Measurements from ENCODE around the gene RBM20.
A peak's percentile ranks its signal among the peaks of the same experiment; 100 is the strongest.

Gene RBM20

GRCh38 chr10:110851020-110851612 lies 207.0 kb downstream of the RBM20 start:
- no peak for TF ChIP-seq CTCF (IDR thresholded peaks at IDR 0.05; ENCODE audit: low read depth, low read length, missing control alignments)
- Histone ChIP-seq H3K4me3 (ENCODE audit: low read depth, low read length) (no peak overlapping the region), H3K36me3 (replicated peaks) (no peaks in the 10 kb centered on the region), H3K27ac (no peak overlapping the region), H3K27me3 (replicated peaks) (no peaks in the 10 kb centered on the region)
- DNase-seq, result no peak
- in situ Hi-C loops (cut with HindIII; ENCODE audit: low pct_ligation_motif_present, low sequenced_read_pairs), result no loop called here

GRCh38 chr10:110852255-110852896 lies 208.2 kb downstream of the RBM20 start:
- in situ Hi-C loops (cut with HindIII; ENCODE audit: low pct_ligation_motif_present, low sequenced_read_pairs), result no loop called here

GRCh38 chr10:110852947-110853346 lies 208.8 kb downstream of the RBM20 start:
- H3K27me3 ChIP-seq (replicated peaks), result no peaks in the 10 kb centered on the region
- no peak for TF ChIP-seq CTCF (IDR thresholded peaks at IDR 0.05; ENCODE audit: low read depth, low read length, missing control alignments)
- H3K36me3 ChIP-seq (replicated peaks), result no peaks in the 10 kb centered on the region
- H3K4me3 ChIP-seq (ENCODE audit: low read depth, low read length), result no peak overlapping the region
- in situ Hi-C loops (cut with HindIII; ENCODE audit: low pct_ligation_motif_present, low sequenced_read_pairs), result no loop called here
- no peak for DNase-seq
- H3K27ac ChIP-seq, result no peak overlapping the region

More at GRCh38 chr10:110852255-110852896, 208.2 kb downstream of the RBM20 start:
- no peak for TF ChIP-seq CTCF (IDR thresholded peaks at IDR 0.05; ENCODE audit: low read depth, low read length, missing control alignments)
- DNase-seq, result peak; percentile 38
- no peaks in the 10 kb centered on the region for H3K36me3 ChIP-seq (replicated peaks)
- H3K27me3 ChIP-seq (replicated peaks), result no peaks in the 10 kb centered on the region
- no peak overlapping the region for H3K4me3 ChIP-seq (ENCODE audit: low read depth, low read length)
- no peak overlapping the region for H3K27ac ChIP-seq

DNA sequence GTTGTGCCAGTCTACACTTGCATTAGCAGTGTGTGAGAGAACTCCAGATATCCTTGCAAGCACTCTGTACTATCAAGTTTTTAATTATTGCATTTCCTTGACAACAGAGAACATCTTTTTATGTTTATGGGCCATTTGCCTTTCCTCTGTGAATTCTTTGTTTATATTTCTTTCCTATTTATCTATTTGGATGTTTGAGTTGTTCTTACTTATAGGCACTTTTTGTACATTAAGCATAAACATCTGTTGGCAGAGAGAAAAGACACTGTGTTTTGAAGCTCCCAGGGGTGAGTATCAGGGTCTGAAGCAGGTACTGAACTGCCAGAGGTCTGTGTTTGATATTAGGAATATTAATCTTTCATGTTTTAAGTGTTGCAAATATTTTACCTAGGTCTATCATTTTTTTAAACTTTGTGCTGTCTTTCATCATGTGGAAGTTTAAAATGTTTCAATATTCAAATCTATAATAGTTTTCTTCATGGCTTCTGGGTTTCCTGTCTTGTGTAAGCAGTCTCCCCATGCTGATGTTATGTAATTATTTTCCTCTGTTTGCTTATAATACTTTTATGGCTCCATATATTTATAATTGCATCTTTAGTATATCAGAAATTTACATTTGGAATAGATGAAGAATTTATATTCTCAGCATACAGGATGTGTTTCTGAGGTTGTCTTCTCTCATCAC lies 209.9 kb downstream of the RBM20 start:
- H3K4me3 ChIP-seq (ENCODE audit: low read depth, low read length), result no peak overlapping the region
- TF ChIP-seq CTCF (IDR thresholded peaks at IDR 0.05; ENCODE audit: low read depth, low read length, missing control alignments), result no peak
- in situ Hi-C loops (cut with HindIII; ENCODE audit: low pct_ligation_motif_present, low sequenced_read_pairs), result no loop called here
- no peaks in the 10 kb centered on the region for H3K36me3 ChIP-seq (replicated peaks)
- no peak overlapping the region for H3K27ac ChIP-seq
- no peaks in the 10 kb centered on the region for H3K27me3 ChIP-seq (replicated peaks)
- no peak for DNase-seq

DNA sequence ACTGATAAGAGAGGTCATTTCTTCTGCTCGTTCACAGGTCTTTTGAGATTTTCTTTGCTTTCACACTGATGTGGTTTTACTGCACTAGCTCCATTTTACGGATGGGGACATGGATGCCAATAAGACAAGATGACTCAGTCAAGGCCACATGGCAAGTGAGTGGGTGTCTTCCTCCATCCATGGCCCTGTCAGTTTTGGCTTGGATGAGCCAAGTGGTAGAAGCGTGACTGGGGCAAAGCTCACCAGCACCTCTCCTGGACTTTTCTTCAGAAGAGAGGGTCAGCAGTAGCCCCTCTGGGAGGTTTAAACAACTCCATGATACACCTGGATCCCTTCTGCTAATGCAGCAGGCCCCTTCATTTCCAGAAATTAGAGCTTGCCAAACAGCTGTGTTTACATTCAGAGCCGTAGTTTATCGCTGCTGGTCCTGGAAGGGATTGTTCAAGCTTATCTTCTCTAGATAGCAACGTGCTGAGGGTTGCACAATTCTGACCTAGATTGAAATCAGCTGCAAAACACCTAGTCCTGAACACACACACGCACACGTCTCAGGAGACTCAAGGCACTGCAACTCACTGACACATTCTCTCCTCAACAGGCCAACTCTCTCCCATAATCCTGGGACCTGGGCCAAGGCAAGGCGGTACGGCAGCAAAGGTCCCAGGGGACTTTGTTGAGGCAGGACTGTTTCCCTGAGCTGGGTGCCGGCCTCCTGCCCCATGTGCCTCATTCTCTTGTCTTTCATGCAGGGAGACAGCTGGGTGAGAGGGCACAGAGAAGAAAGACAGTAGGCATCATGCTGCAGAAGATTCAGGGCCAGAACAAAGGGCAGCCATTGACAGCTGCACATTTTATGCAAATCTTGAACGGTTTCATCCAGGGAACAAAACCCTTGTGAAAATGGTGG lies 213.4 kb downstream of the RBM20 start:
- no peak overlapping the region for H3K4me3 ChIP-seq (ENCODE audit: low read depth, low read length)
- in situ Hi-C loops (cut with HindIII; ENCODE audit: low pct_ligation_motif_present, low sequenced_read_pairs), result no loop called here
- peak; percentile 18 for DNase-seq
- H3K36me3 ChIP-seq (replicated peaks), result no peaks in the 10 kb centered on the region
- H3K27me3 ChIP-seq (replicated peaks), result no peaks in the 10 kb centered on the region
- TF ChIP-seq CTCF (IDR thresholded peaks at IDR 0.05; ENCODE audit: low read depth, low read length, missing control alignments), result no peak
- H3K27ac ChIP-seq, result no peak overlapping the region

Measured in brain microvascular endothelial cell (primary cell).